ENCODE results near the gene LAMTOR3.

LAMTOR3 gene

GRCh38 chr4:99915449-99915848 is 21.2 kb upstream of the LAMTOR3 start:
- TF ChIP-seq CTCF (IDR thresholded peaks at IDR 0.05; ENCODE audit: extremely low read depth, missing control alignments): no peak
- no peak for DNase-seq (ENCODE audit: low spot score)

GRCh38 chr4:99894998-99895397 is 771 bp upstream of the LAMTOR3 start:
- TF ChIP-seq CTCF (IDR thresholded peaks at IDR 0.05; ENCODE audit: extremely low read depth, missing control alignments): no peak
- DNase-seq (ENCODE audit: low spot score): no peak

DNA sequence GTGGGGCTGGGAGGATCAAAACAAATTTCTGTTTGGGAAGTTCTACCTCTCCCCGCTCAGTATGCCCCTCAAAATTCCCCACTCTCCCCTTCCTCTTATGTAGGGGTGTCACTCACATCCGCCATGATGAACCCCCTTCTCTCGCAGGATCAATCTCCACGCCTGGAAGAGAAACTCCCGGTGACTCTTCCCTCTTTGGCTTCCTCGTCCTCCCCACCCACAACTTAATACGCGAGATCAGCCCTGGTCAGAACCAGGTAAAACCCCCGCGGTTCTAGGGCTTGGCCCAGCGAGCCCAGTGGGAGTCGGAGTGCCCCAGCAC is 427 bp downstream of the LAMTOR3 start:
- no peak for DNase-seq (ENCODE audit: low spot score)
- TF ChIP-seq CTCF (IDR thresholded peaks at IDR 0.05; ENCODE audit: extremely low read depth, missing control alignments): no peak

- no peak for TF ChIP-seq CTCF (IDR thresholded peaks at IDR 0.05; ENCODE audit: extremely low read depth, missing control alignments)
- no peak for DNase-seq (ENCODE audit: low spot score)
Observed at GRCh38 chr4:99893029-99893428, 1.2 kb downstream of the LAMTOR3 start.

- no peak for DNase-seq (ENCODE audit: low spot score)
- no peak for TF ChIP-seq CTCF (IDR thresholded peaks at IDR 0.05; ENCODE audit: extremely low read depth, missing control alignments)
Observed at GRCh38 chr4:99891351-99891750, 2.9 kb downstream of the LAMTOR3 start.

DNA sequence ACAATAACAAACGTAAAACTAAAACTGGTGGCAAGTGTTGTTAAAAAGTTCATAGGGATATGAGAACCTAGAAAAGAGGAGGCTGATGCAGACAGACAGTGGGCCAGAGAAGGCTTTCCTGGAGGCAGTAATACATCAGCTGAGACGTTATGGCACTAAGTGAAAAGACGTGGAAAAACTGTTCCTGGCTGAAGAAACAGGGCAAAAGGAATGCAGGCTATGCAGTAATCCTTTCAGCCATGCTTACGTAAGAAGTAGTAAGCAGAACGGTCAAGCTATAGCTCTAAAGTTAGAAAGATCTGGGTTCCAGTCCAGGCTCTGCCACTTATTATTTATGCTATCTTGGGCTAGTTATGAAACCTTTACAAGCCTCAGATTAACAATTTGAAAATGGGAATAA is 6.4 kb downstream of the LAMTOR3 start:
- DNase-seq (ENCODE audit: low spot score): no peak
- TF ChIP-seq CTCF (IDR thresholded peaks at IDR 0.05; ENCODE audit: extremely low read depth, missing control alignments): no peak

DNA sequence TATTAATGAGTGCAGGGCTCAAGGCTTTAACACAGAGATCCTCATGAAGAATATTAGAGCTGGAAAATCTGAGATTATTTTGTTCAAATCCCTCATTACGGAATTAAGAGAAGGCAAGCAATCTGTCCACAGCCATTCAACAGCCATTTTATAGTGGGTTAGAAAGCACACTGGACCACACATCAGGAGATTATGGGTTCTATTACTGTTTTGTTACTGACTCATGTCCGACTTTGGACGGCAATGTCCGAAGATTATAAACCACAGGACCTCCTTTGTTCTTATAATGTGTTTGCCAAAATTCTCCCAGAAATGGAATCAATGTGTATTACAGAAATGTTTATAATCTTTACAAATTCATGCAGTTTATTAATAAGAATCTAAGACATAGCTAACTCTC is 8.1 kb downstream of the LAMTOR3 start:
- no peak for TF ChIP-seq CTCF (IDR thresholded peaks at IDR 0.05; ENCODE audit: extremely low read depth, missing control alignments)
- DNase-seq (ENCODE audit: low spot score): no peak
